Fibroblast of skin of scalp (primary cell): ENCODE measurements around the gene GTPBP10. TPM values are rescaled to one million over a fixed set of nuclear protein-coding genes. Genes with fewer than 3 reads are reported as not detected.
"Not testable (repeated sequence)": the region's sequence is repeated elsewhere in the genome, so short reads cannot be mapped to it uniquely, and the experiment has no call there.

Experiments used
- DNase-seq: peaks from one replicate; pipeline ENCODE4 v3.0.0-alpha.2; 2013
- polyA plus RNA-seq, 2 experiments: library from polyadenylated mRNA; unstranded; fragments of 120-200 nt; gene quantifications; one replicate each; pipeline ENCODE4 v1.2.1, GENCODE V29; 2013; ENCODE audit not compliant: insufficient read length in 2 of 2

GTPBP10 gene
- 16.8 TPM for polyA plus RNA-seq (2013, experiment 1 of 2; ENCODE audit: insufficient read length)
- polyA plus RNA-seq (2013, experiment 2 of 2; ENCODE audit: insufficient read length): 16.1 TPM

- DNase-seq: peak; percentile 96
Observed at GRCh38 chr7:90346336-90347125, at the start of gene GTPBP10. Gene GTPBP10 (plus strand): TSS chr7:90346716. CDS start chr7:90346742, 26 bp downstream.

- peak; percentile 63 for DNase-seq
Observed at GRCh38 chr7:90298145-90299038, 48.1 kb upstream of the GTPBP10 start.

GRCh38 chr7:90303241-90303640, 43.3 kb upstream of the GTPBP10 start:
- DNase-seq: no peak

GRCh38 chr7:90309872-90310271, 36.6 kb upstream of the GTPBP10 start:
- DNase-seq: no peak

GRCh38 chr7:90311175-90311574, 35.3 kb upstream of the GTPBP10 start:
- no peak for DNase-seq

GRCh38 chr7:90312745-90313144, 33.8 kb upstream of the GTPBP10 start:
- DNase-seq: peak; percentile 12

GRCh38 chr7:90313907-90314306, 32.6 kb upstream of the GTPBP10 start:
- no peak for DNase-seq

GRCh38 chr7:90320014-90320413, 26.5 kb upstream of the GTPBP10 start:
- DNase-seq: no peak

- DNase-seq: no peak
Observed at GRCh38 chr7:90320418-90320800, 26.1 kb upstream of the GTPBP10 start.

- DNase-seq: peak; percentile 19
Observed at GRCh38 chr7:90320801-90321494, 25.6 kb upstream of the GTPBP10 start, which contains the start of gene FAM237B. Gene FAM237B (minus strand): TSS chr7:90321304. CDS start chr7:90319748, 1,556 bp downstream.

- no peak for DNase-seq
Observed at GRCh38 chr7:90322837-90323236, 23.7 kb upstream of the GTPBP10 start.

- DNase-seq: no peak
Observed at GRCh38 chr7:90326500-90326899, 20.0 kb upstream of the GTPBP10 start.

GRCh38 chr7:90334193-90334843, 12.2 kb upstream of the GTPBP10 start:
- DNase-seq: no peak

GRCh38 chr7:90334926-90335325, 11.6 kb upstream of the GTPBP10 start:
- not testable (repeated sequence) for DNase-seq

- DNase-seq: peak; percentile 27
Observed at GRCh38 chr7:90337106-90337505, 9.4 kb upstream of the GTPBP10 start.

GRCh38 chr7:90345016-90345415, 1.5 kb upstream of the GTPBP10 start:
- DNase-seq: no peak

- DNase-seq: peak; percentile 33
Observed at GRCh38 chr7:90345595-90346335, 751 bp upstream of the GTPBP10 start.

GRCh38 chr7:90347759-90348158, 1.2 kb downstream of the GTPBP10 start:
- DNase-seq: no peak

- no peak for DNase-seq
Observed at GRCh38 chr7:90349305-90349704, 2.8 kb downstream of the GTPBP10 start.

- DNase-seq: not testable (repeated sequence)
Observed at GRCh38 chr7:90350032-90350431, 3.5 kb downstream of the GTPBP10 start.

GRCh38 chr7:90351987-90352386, 5.5 kb downstream of the GTPBP10 start:
- DNase-seq: no peak
